Measurements from ENCODE around the gene DDX25. TPM values are rescaled to one million over a fixed set of nuclear protein-coding genes. Genes with fewer than 3 reads are reported as not detected.

Gene DDX25
- total RNA-seq, 2 experiments from 2014 or later: not detected

GRCh38 chr11:125974284-125974683 lies 70.0 kb downstream of the DDX25 start:
- Mint-ChIP-seq H3K27me3 (no peaks in the 10 kb centered on the region), H3K36me3 (ENCODE audit: low read depth) (no peaks in the 10 kb centered on the region), H3K4me1 (ENCODE audit: low read depth) (no peaks in the 10 kb centered on the region), H3K9me3 (no peaks in the 10 kb centered on the region), H3K27ac (no peak overlapping the region), H3K4me3 (no peak overlapping the region)
- DNase-seq (no peak), ATAC-seq (ENCODE audit: poor library complexity) (no peak)
- H3K36me3 ChIP-seq (ENCODE audit: insufficient read depth, low read length): no peaks in the 10 kb centered on the region
- no peaks in the 10 kb centered on the region for H3K27me3 ChIP-seq (ENCODE audit: control insufficient read depth in 1 of 2, insufficient read depth in 2 of 2, low read length in 2 of 2)
- intact Hi-C loops (cut with DNase I, micrococcal nuclease): no loop called here
- H3K27ac ChIP-seq (ENCODE audit: low read depth in 1 of 2, low read length in 2 of 2): no peak overlapping the region
- H3K4me1 ChIP-seq (ENCODE audit: insufficient read depth, low read length): no peaks in the 10 kb centered on the region
- ChIA-PET POLR2A (no interaction called here), CTCF (no interaction called here)
- TF ChIP-seq CTCF (IDR thresholded peaks at IDR 0.05): no peak
- no peak overlapping the region for H3K4me3 ChIP-seq (ENCODE audit: low read length)
- H3K9me3 ChIP-seq (ENCODE audit: control insufficient read depth in 1 of 2, insufficient read depth in 1 of 2, low read length in 2 of 2): no peaks in the 10 kb centered on the region

GRCh38 chr11:125975634-125976033 lies 71.3 kb downstream of the DDX25 start:
- Mint-ChIP-seq H3K4me3 (no peak overlapping the region), H3K4me1 (ENCODE audit: low read depth) (no peaks in the 10 kb centered on the region), H3K9me3 (no peaks in the 10 kb centered on the region), H3K27ac (no peak overlapping the region), H3K27me3 (no peaks in the 10 kb centered on the region), H3K36me3 (ENCODE audit: low read depth) (no peaks in the 10 kb centered on the region)
- H3K9me3 ChIP-seq (ENCODE audit: control insufficient read depth in 1 of 2, insufficient read depth in 1 of 2, low read length in 2 of 2): no peaks in the 10 kb centered on the region
- intact Hi-C loops (cut with DNase I, micrococcal nuclease): no loop called here
- H3K36me3 ChIP-seq (ENCODE audit: insufficient read depth, low read length): no peaks in the 10 kb centered on the region
- CTCF ChIA-PET: no interaction called here
- H3K4me1 ChIP-seq (ENCODE audit: insufficient read depth, low read length): no peaks in the 10 kb centered on the region
- ATAC-seq (ENCODE audit: poor library complexity): no peak
- POLR2A ChIA-PET: no interaction called here
- TF ChIP-seq CTCF (IDR thresholded peaks at IDR 0.05): no peak
- H3K4me3 ChIP-seq (ENCODE audit: low read length): no peak overlapping the region
- DNase-seq: no peak
- no peaks in the 10 kb centered on the region for H3K27me3 ChIP-seq (ENCODE audit: control insufficient read depth in 1 of 2, insufficient read depth in 2 of 2, low read length in 2 of 2)
- H3K27ac ChIP-seq (ENCODE audit: low read depth in 1 of 2, low read length in 2 of 2): no peak overlapping the region

- H3K27ac Mint-ChIP-seq: no peak overlapping the region
- DNase-seq (no peak), ATAC-seq (ENCODE audit: poor library complexity) (no peak)
- H3K4me3 Mint-ChIP-seq: no peak overlapping the region
- intact Hi-C loops (cut with DNase I, micrococcal nuclease): no loop called here
- ChIA-PET CTCF (no interaction called here), POLR2A (no interaction called here)
- Histone ChIP-seq H3K36me3 (ENCODE audit: insufficient read depth, low read length) (no peaks in the 10 kb centered on the region), H3K27me3 (ENCODE audit: control insufficient read depth in 1 of 2, insufficient read depth in 2 of 2, low read length in 2 of 2) (no peaks in the 10 kb centered on the region), H3K4me3 (ENCODE audit: low read length) (no peak overlapping the region), H3K9me3 (ENCODE audit: control insufficient read depth in 1 of 2, insufficient read depth in 1 of 2, low read length in 2 of 2) (no peaks in the 10 kb centered on the region), H3K27ac (ENCODE audit: low read depth in 1 of 2, low read length in 2 of 2) (no peak overlapping the region), H3K4me1 (ENCODE audit: insufficient read depth, low read length) (no peaks in the 10 kb centered on the region)
- TF ChIP-seq CTCF (IDR thresholded peaks at IDR 0.05): no peak
- H3K9me3 Mint-ChIP-seq: no peaks in the 10 kb centered on the region
- no peaks in the 10 kb centered on the region for H3K4me1 Mint-ChIP-seq (ENCODE audit: low read depth)
- no peaks in the 10 kb centered on the region for H3K36me3 Mint-ChIP-seq (ENCODE audit: low read depth)
- H3K27me3 Mint-ChIP-seq: no peaks in the 10 kb centered on the region
Observed at GRCh38 chr11:125976156-125976555, 71.8 kb downstream of the DDX25 start.

All from CD4-positive, alpha-beta T cell (primary cell).